Esophagus muscularis mucosa (tissue), 4 donors: ENCODE data around the gene ATL2.

Experiments
- EP300 ChIP-seq: sonication (generic); formaldehyde crosslinking; IDR thresholded peaks from one replicate; pipeline ENCODE4 v1.6.1; 2017; ENCODE audit warnings: antibody characterized with exemption
- POLR2A ChIP-seq: fragments of 450-650 bp; IDR thresholded peaks from one replicate; pipeline ENCODE4 v1.6.1; 2017; ENCODE audit warnings: antibody characterized with exemption, moderate library complexity, mild to moderate bottlenecking, low read depth
- POLR2AphosphoS5 ChIP-seq, 2 donors: sonication (generic); formaldehyde crosslinking; IDR thresholded peaks; one replicate each; pipeline ENCODE4 v1.6.1; 2017; ENCODE audit warnings: antibody characterized with exemption in 2 of 2
- TF ChIP-seq, protein P1 (sequence below), 3 experiments: fragments of 200-600 bp in 2 of 3; fragments of 450-650 bp in 1 of 3; sonication (generic) in 2 of 3; IDR thresholded peaks; one replicate each; pipeline ENCODE4 v1.5.1; 2017 to 2019; ENCODE audit warnings: antibody characterized with exemption in 3 of 3, mild to moderate bottlenecking in 2 of 3, moderate library complexity in 1 of 3

DNA sequence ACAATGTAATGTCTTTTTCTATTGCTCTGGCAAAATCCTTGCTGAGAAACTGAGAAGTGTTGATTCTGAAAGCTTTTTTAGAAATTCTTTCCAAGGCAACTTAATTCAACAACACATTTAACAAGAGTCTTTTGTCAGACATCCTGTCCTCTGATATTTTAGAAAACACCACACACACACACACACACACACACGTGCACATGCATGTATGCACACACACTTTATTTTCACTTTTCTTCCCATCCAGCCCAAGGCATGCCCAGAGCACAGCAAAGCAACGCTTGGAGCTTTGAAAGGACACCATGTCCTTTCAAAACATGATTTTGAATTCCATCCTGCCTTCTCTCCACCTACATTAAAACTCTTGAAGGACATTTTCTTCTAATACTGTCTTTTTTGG is 116.1 kb downstream of the ATL2 start:
- TF ChIP-seq, protein P1, sequence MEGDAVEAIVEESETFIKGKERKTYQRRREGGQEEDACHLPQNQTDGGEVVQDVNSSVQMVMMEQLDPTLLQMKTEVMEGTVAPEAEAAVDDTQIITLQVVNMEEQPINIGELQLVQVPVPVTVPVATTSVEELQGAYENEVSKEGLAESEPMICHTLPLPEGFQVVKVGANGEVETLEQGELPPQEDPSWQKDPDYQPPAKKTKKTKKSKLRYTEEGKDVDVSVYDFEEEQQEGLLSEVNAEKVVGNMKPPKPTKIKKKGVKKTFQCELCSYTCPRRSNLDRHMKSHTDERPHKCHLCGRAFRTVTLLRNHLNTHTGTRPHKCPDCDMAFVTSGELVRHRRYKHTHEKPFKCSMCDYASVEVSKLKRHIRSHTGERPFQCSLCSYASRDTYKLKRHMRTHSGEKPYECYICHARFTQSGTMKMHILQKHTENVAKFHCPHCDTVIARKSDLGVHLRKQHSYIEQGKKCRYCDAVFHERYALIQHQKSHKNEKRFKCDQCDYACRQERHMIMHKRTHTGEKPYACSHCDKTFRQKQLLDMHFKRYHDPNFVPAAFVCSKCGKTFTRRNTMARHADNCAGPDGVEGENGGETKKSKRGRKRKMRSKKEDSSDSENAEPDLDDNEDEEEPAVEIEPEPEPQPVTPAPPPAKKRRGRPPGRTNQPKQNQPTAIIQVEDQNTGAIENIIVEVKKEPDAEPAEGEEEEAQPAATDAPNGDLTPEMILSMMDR (IDR thresholded peaks at IDR 0.05) = no peak
- TF ChIP-seq POLR2A = no peak
- TF ChIP-seq POLR2AphosphoS5 (IDR thresholded peaks at IDR 0.05) = no peak
- no peak for TF ChIP-seq EP300
